Heart left ventricle (tissue), 16 donors: ENCODE data around the gene SRRM5. TPM values are rescaled to one million over a fixed set of nuclear protein-coding genes. Genes with fewer than 3 reads are reported as not detected.

Source experiments
- ATAC-seq, 4 donors: fragments of 200-7000 bp; cut with Tn5 transposase; one replicate each; pipeline ENCODE4 v1.9.1; 2020 to 2022; ENCODE audit warnings: moderate library complexity in 4 of 4, mild to moderate bottlenecking in 3 of 4, moderate number of reproducible peaks in 1 of 4
- DNase-seq, 5 donors: peaks; one replicate each; pipeline ENCODE4 v3.0.0-alpha.2; 2020
- H3K27ac ChIP-seq, 12 donors: fragments of 200-600 bp; sonication (generic) in 4 of 12; one replicate each; pipeline versions ENCODE4 v1.5.0 to v1.8.0; 2016 to 2022; ENCODE audit warnings: mild to moderate bottlenecking in 2 of 12
- H3K27me3 ChIP-seq, 9 donors: fragments of 200-600 bp; sonication (generic) in 2 of 9; one replicate each; pipeline versions ENCODE4 v1.5.1 to v1.8.0; 2016 to 2022; ENCODE audit warnings: mild to moderate bottlenecking in 3 of 9
- H3K36me3 ChIP-seq, 9 donors: fragments of 200-600 bp; sonication (generic) in 2 of 9; one replicate each; pipeline versions ENCODE4 v1.5.0 to v1.8.0; 2018 to 2022; ENCODE audit warnings: mild to moderate bottlenecking in 2 of 9
- H3K4me1 ChIP-seq, 12 donors: fragments of 200-600 bp; sonication (generic) in 4 of 12; one replicate each; pipeline versions ENCODE4 v1.5.0 to v1.8.0; 2016 to 2022; ENCODE audit warnings: mild to moderate bottlenecking in 3 of 12
- H3K4me3 ChIP-seq, 12 donors: fragments of 200-600 bp; sonication (generic) in 4 of 12; one replicate each; pipeline versions ENCODE4 v1.5.0 to v1.8.0; 2017 to 2022; ENCODE audit warnings: mild to moderate bottlenecking in 9 of 12, moderate library complexity in 4 of 12
- H3K9me3 ChIP-seq, 12 donors: fragments of 200-600 bp; sonication (generic) in 4 of 12; one replicate each; pipeline versions ENCODE4 v1.5.0 to v1.8.0; 2016 to 2022; ENCODE audit warnings: mild to moderate bottlenecking in 1 of 12
- POLR2A ChIP-seq, 2 donors: fragments of 450-650 bp; IDR thresholded peaks; one replicate each; pipeline ENCODE4 v1.6.1; 2017; ENCODE audit warnings: antibody characterized with exemption in 2 of 2, mild to moderate bottlenecking in 2 of 2, moderate library complexity in 2 of 2
- WGBS, 4 donors: extraction: QIAGEN DNeasy Blood & Tissue Kit in 2 of 4; methylation state at CpG; one replicate each; pipeline versions ENCODE4 v1.1.5 to v1.1.7; 2013 to 2018; 5-methylcytosine and 5-hydroxymethylcytosine counted together
- intact Hi-C, 10 donors: fragments of 100-400 bp; cut with DNase I; formaldehyde crosslinking; loops; one replicate each; pipeline versions ENCODE4 v1.11.1 to v1.14.2; 2022
- polyA plus RNA-seq, 2 donors: library from polyadenylated mRNA; stranded (reverse); fragments of 200-250 nt; gene quantifications; one replicate each; pipeline ENCODE4 v1.2.3, GENCODE V29; 2013
- total RNA-seq, 9 donors: library from RNA; depleted of rRNA in 2 of 9; stranded (reverse); fragments of >200 nt in 2 of 9; fragmentation: NEBNext Ultra II Directional in 3 of 9; extraction: Animal tissue kit (Norgen Biotek cat#: 25700) in 3 of 9; gene quantifications; one replicate each; pipeline versions ENCODE4 v1.1.0 to v1.2.4, GENCODE V29; 2016 to 2023
- TF ChIP-seq, protein P1 (sequence below), 12 donors: fragments of 200-600 bp; sonication (generic) in 4 of 12; IDR thresholded peaks; one replicate each; pipeline versions ENCODE4 v1.5.0 to v1.8.0; 2018 to 2022; ENCODE audit warnings: antibody characterized with exemption in 12 of 12, mild to moderate bottlenecking in 5 of 12
- donor health status: ischemic (EF 13 %, LVEDD 7.1; RV severe dilation, severe dysfunction).
- donor health status: healthy with polysubstance abuse.
- donor health status: DM: no; HTN: yes; CAD: no.
- donor health status: DM: no; HTN: no; CAD: no.
- donor health status: ischemic (EF 25% LVEDD 6.9; RV normal size, moderate dysfunction).
- donor health status: ischemic (EF 25% LVEDD 5.7; RV mildly dilated, moderate dysfunction).
- donor health status: healthy.
- donor health status: DM: yes; HTN: yes; CAD: no.
- donor health status: ischemic (EF 35%, LVEDD 5.7; RV mildly dilated, moderate dysfunction).
- donor health status: nonischemic (EF 11% LVEDD 7.7; RV severe dilation, severe dysfunction).
- donor health status: DM: yes; HTN: yes; CAD: no.
- donor health status: PGD.
- donor health status: ischemic (EF 29% LVEDD 5.4; RV normal size, mild dysfunction).
- donor health status: nonischemic (EF 23%, LVEDD 6.1; RV moderate dilation, normal function).

Gene SRRM5
- total and polyA plus RNA-seq, 11 donors = 0.07 to 0.80 (median 0.16) TPM; not detected in 2

GRCh38 chr19:43616306-43616705 is 4.4 kb downstream of the SRRM5 start:
- no peak for DNase-seq
- H3K9me3 ChIP-seq = no peaks in the 10 kb centered on the region
- ATAC-seq = no peak
- H3K36me3 ChIP-seq = peaks cover 0 to 30% (median 16%) of the 10 kb centered on the region in 9 donors
- no peak overlapping the region for H3K27ac ChIP-seq
- H3K27me3 ChIP-seq = no peaks in the 10 kb centered on the region
- peaks cover 0 to 23% (median 13%) of the 10 kb centered on the region in 12 donors for H3K4me1 ChIP-seq
- TF ChIP-seq POLR2A (IDR thresholded peaks at IDR 0.05) = no peak
- TF ChIP-seq, protein P1, sequence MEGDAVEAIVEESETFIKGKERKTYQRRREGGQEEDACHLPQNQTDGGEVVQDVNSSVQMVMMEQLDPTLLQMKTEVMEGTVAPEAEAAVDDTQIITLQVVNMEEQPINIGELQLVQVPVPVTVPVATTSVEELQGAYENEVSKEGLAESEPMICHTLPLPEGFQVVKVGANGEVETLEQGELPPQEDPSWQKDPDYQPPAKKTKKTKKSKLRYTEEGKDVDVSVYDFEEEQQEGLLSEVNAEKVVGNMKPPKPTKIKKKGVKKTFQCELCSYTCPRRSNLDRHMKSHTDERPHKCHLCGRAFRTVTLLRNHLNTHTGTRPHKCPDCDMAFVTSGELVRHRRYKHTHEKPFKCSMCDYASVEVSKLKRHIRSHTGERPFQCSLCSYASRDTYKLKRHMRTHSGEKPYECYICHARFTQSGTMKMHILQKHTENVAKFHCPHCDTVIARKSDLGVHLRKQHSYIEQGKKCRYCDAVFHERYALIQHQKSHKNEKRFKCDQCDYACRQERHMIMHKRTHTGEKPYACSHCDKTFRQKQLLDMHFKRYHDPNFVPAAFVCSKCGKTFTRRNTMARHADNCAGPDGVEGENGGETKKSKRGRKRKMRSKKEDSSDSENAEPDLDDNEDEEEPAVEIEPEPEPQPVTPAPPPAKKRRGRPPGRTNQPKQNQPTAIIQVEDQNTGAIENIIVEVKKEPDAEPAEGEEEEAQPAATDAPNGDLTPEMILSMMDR (IDR thresholded peaks at IDR 0.05) = no peak
- intact Hi-C loops = no loop called here
- no peak overlapping the region for H3K4me3 ChIP-seq
- 33 to 62% (median 57%) methylated on average over 1 of the region's 1 CpG for WGBS, 4 donors

DNA sequence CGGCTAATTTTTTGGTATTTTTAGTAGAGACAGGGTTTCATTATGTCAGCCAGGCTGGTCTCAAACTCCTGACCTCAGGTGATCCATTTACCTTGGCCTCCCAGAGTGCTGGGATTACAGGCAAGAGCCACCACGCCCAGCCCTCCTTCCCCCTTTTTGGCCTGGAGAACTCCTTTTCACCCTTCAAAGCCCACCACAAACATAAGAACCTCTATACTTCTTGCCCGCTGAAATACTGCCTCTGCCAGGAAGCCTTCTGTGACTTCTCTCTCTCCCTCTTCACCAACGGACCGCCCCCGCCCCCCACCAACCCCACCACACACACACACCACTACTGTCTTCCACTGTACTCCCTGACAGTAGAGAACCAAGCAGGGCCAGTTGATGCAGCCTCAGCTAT is 5.1 kb downstream of the SRRM5 start:
- DNase-seq = no peak
- H3K27ac ChIP-seq = no peak overlapping the region
- ATAC-seq = no peak
- peaks cover 0 to 23% (median 16%) of the 10 kb centered on the region in 9 donors for H3K36me3 ChIP-seq
- no peaks in the 10 kb centered on the region for H3K9me3 ChIP-seq
- WGBS, 4 donors = 88 to 93% (median 91%) methylated on average over 6 of the region's 6 CpGs
- intact Hi-C loops = no loop called here
- no peak overlapping the region for H3K4me3 ChIP-seq
- H3K4me1 ChIP-seq = peaks cover 0 to 23% (median 13%) of the 10 kb centered on the region in 12 donors
- H3K27me3 ChIP-seq = no peaks in the 10 kb centered on the region
- no peak for TF ChIP-seq POLR2A (IDR thresholded peaks at IDR 0.05)
- TF ChIP-seq, protein P1 (IDR thresholded peaks at IDR 0.05) = no peak

GRCh38 chr19:43618921-43619261 is 7.0 kb downstream of the SRRM5 start:
- H3K36me3 ChIP-seq = peaks cover 0 to 4% (median 0%) of the 10 kb centered on the region in 9 donors
- no peaks in the 10 kb centered on the region for H3K9me3 ChIP-seq
- H3K27ac ChIP-seq = peak overlapping the region; percentile 87 to 99 (median 96)
- peak; percentile 21 to 51 (median 39) for ATAC-seq
- peaks cover 0 to 23% (median 13%) of the 10 kb centered on the region in 12 donors for H3K4me1 ChIP-seq
- intact Hi-C loops = loop anchor here in 2 of 10 donors (1.0 to 2.0 kb wide), 2 partner anchors 23 to 50 kb away; partner anchors contain the start of genes IRGQ (in 1 of the 2) and ZNF576 (in 1 of the 2)
- DNase-seq = peak in 1 of 5 donors; percentile 55
- no peak for TF ChIP-seq POLR2A (IDR thresholded peaks at IDR 0.05)
- TF ChIP-seq, protein P1 (IDR thresholded peaks at IDR 0.05) = no peak
- H3K4me3 ChIP-seq = peak overlapping the region; percentile 48 to 98 (median 76)
- 0 to 2% (median 1%) methylated on average over 11 to 14 of the region's 14 CpGs for WGBS, 4 donors
- no peaks in the 10 kb centered on the region for H3K27me3 ChIP-seq

GRCh38 chr19:43619262-43620060 is 7.6 kb downstream of the SRRM5 start, which contains the start of gene ZNF428:
Gene ZNF428 (minus strand): TSS chr19:43619629. CDS start chr19:43614304, 5,325 bp downstream.
- Histone ChIP-seq H3K4me1 (peaks cover 0 to 23% (median 13%) of the 10 kb centered on the region in 12 donors), H3K36me3 (no peaks in the 10 kb centered on the region), H3K27ac (peak within 1 kb of the TSS; percentile 87 to 99 (median 96)), H3K4me3 (peak within 1 kb of the TSS; percentile 48 to 98 (median 76)), H3K27me3 (no peaks in the 10 kb centered on the region), H3K9me3 (no peaks in the 10 kb centered on the region)
- WGBS, 4 donors = 0% methylated on average over 42 to 81 of the region's 81 CpGs
- ATAC-seq (peak; percentile 86 to 96 (median 94)), DNase-seq (peak; percentile 86 to 94 (median 91))
- peak in 1 of 2 donors; percentile 77 for TF ChIP-seq POLR2A (IDR thresholded peaks at IDR 0.05)
- TF ChIP-seq, protein P1 (IDR thresholded peaks at IDR 0.05) = peak in 2 of 12 donors; percentile 9
- intact Hi-C loops = loop anchor here in 2 of 10 donors (1.0 to 2.0 kb wide), 2 partner anchors 23 to 49 kb away; partner anchors contain the start of genes IRGQ (in 1 of the 2) and ZNF576 (in 1 of the 2)
